CD8-positive, alpha-beta memory T cell (primary cell): ENCODE data around the gene IRF2. TPM values are rescaled to one million over a fixed set of nuclear protein-coding genes. Genes with fewer than 3 reads are reported as not detected.
A peak's percentile ranks its signal among the peaks of the same experiment; 100 is the strongest.

ENCODE experiments used
- CTCF ChIA-PET: fragments of 350-600 bp; sonication (Branson Sonifier 250); formaldehyde crosslinking; loops from one replicate; lab custom pipeline; 2021; ENCODE audit warnings: antibody characterized with exemption; lab: Charles Lee
- POLR2A ChIA-PET: fragments of 350-600 bp; sonication (Branson Sonifier 250); formaldehyde crosslinking; loops from one replicate; lab custom pipeline; 2021; ENCODE audit warnings: antibody characterized with exemption; lab: Charles Lee
- DNase-seq, 5 donors: peaks; one replicate each; pipeline versions ENCODE4 v3.0.0 to v3.0.0-alpha.2; 2020 to 2022; ENCODE audit warnings: mixed read lengths in 1 of 5
- H3K27ac ChIP-seq: one replicate; pipeline ENCODE4 v1.7.0; 2013; ENCODE audit warnings: low read depth, mild to moderate bottlenecking, low read length, moderate library complexity
- H3K27me3 ChIP-seq: 2 replicates; pipeline ENCODE4 v1.7.0; 2013; ENCODE audit warnings: low read length, mild to moderate bottlenecking; ENCODE audit not compliant: insufficient read depth, poor library complexity, severe bottlenecking
- H3K36me3 ChIP-seq: 2 replicates; pipeline ENCODE4 v1.7.0; 2013; ENCODE audit warnings: mild to moderate bottlenecking, low read length, moderate library complexity; ENCODE audit not compliant: insufficient read depth
- H3K4me1 ChIP-seq: 2 replicates; pipeline ENCODE4 v1.7.0; 2013; ENCODE audit warnings: mild to moderate bottlenecking, low read length, moderate library complexity; ENCODE audit not compliant: insufficient read depth
- H3K4me3 ChIP-seq: 2 replicates; pipeline ENCODE4 v1.7.0; 2013; ENCODE audit warnings: mild to moderate bottlenecking, low read length
- H3K9me3 ChIP-seq: 2 replicates; pipeline ENCODE4 v1.7.0; 2013; ENCODE audit warnings: mild to moderate bottlenecking, low read length
- H3K27ac Mint-ChIP-seq, 8 donors: one replicate each; pipeline ENCODE4 v1.8.0; 2020 to 2021; ENCODE audit warnings: mixed read lengths in 8 of 8, mild to moderate bottlenecking in 6 of 8, inconsistent platforms in 3 of 8, moderate library complexity in 3 of 8
- H3K27me3 Mint-ChIP-seq, 2 donors: one replicate each; pipeline ENCODE4 v1.8.0; 2020 to 2021; ENCODE audit warnings: mixed read lengths in 2 of 2, mild to moderate bottlenecking in 1 of 2, moderate library complexity in 1 of 2
- H3K36me3 Mint-ChIP-seq, 3 donors: one replicate each; pipeline ENCODE4 v1.8.0; 2020 to 2021; ENCODE audit warnings: mixed read lengths in 3 of 3, inconsistent platforms in 1 of 3, mild to moderate bottlenecking in 1 of 3
- H3K4me1 Mint-ChIP-seq, 3 donors: one replicate each; pipeline ENCODE4 v1.8.0; 2020 to 2021; ENCODE audit warnings: mixed read lengths in 3 of 3, inconsistent platforms in 1 of 3, mild to moderate bottlenecking in 1 of 3
- H3K4me3 Mint-ChIP-seq, 7 donors: one replicate each; pipeline ENCODE4 v1.8.0; 2020 to 2021; ENCODE audit warnings: mixed read lengths in 7 of 7, mild to moderate bottlenecking in 6 of 7, moderate library complexity in 4 of 7, inconsistent platforms in 2 of 7
- H3K9me3 Mint-ChIP-seq, 5 donors: one replicate each; pipeline ENCODE4 v1.8.0; 2020 to 2022; ENCODE audit warnings: mixed read lengths in 5 of 5, mild to moderate bottlenecking in 3 of 5, moderate library complexity in 2 of 5, inconsistent platforms in 1 of 5
- polyA plus RNA-seq: library from polyadenylated mRNA; unstranded; fragments of 300-500 nt; fragmentation: Illumina TruSeq; gene quantifications from one replicate; pipeline ENCODE4 v1.2.3, GENCODE V29; 2021
- total RNA-seq, 2 experiments: library from RNA; stranded (reverse); gene quantifications; one replicate each; pipeline ENCODE4 v1.2.3, GENCODE V29; 2021

The IRF2 gene
- total and polyA plus RNA-seq, 3 experiments from 2014 or later, result 44.1 to 79.3 (median 44.3) TPM

DNA sequence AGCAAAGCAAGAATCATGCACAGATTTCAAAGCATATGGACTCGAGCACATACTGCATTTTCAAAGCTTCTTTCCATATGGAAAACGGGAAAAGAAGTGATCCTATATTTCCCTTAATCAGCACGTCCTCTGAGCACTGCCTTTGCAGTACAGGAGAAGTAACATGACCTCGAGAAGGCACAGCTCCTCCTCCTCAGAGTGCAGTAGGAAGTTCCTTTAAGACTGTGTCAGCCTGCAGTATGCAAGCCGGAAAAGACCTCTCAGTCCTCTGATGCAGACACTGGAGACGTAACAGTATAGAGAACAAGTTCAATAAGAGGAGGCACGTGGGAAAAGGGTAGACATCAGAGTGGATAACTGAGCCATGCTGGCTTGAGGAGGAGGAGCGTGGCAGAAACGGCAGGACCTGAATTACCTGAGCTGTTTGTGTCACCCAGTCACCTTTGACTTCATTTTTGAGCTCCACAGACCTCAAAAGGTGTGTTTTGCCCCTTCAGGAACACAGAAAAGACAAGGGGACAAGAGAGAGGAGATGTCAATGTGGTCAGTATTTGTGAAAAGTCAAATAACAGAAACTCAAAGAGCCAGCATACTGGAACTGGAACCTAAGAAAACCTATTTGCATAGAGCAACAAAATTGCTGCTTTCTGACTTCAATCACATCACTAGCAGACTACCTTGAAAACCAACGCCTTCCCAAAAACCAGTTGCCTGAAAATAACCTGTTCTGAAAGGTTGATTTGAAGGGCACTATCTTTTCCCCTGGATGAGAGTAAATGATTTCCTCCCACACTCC, 20.8 kb downstream of the IRF2 start:
- Mint-ChIP-seq H3K27ac (peak overlapping the region; percentile 53 to 97 (median 89)), H3K27me3 (no peaks in the 10 kb centered on the region), H3K4me1 (peaks cover 80 to 96% (median 89%) of the 10 kb centered on the region in 3 donors), H3K4me3 (peak overlapping the region in 6 of 7 donors; percentile 56 to 89 (median 71)), H3K36me3 (peaks cover 0 to 48% (median 7%) of the 10 kb centered on the region in 3 donors), H3K9me3 (no peaks in the 10 kb centered on the region)
- peak; percentile 7 to 66 (median 43) for DNase-seq
- peak overlapping the region; percentile 2 for H3K4me3 ChIP-seq
- peaks cover 77% of the 10 kb centered on the region for H3K4me1 ChIP-seq
- H3K27me3 ChIP-seq, result no peaks in the 10 kb centered on the region
- POLR2A ChIA-PET, result interaction anchor here (1.3 kb wide), 1 partner anchor 21 kb away, joined by 3 read pairs; the partner anchor contains the start of gene IRF2
- peak overlapping the region; percentile 4 for H3K27ac ChIP-seq
- CTCF ChIA-PET, result interaction anchor here (1.1 kb wide), 1 partner anchor 38 kb away, joined by 3 read pairs; no protein-coding TSS in a partner anchor
- H3K36me3 ChIP-seq, result no peaks in the 10 kb centered on the region
- H3K9me3 ChIP-seq, result no peaks in the 10 kb centered on the region

DNA sequence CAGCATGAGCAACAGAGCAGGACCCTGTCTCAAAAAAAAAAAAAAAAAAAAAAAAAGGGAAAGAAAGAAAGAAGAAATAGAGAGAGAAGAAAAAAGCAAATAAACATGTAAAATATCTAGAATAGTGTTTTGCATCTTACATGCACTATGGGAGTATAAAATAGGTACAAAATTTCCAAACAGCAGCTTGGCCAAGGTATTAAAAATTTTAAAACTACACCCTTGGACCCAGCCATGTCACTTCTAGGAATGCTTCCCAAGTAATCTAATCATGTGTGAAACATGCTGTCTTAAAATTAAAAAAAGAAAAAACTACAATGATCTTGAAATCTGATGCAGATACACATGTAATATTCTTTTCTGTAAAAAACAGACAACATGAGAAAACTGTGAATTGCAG, 21.6 kb downstream of the IRF2 start:
- POLR2A ChIA-PET, result interaction anchor here (1.3 kb wide), 1 partner anchor 22 kb away, joined by 3 read pairs; the partner anchor contains the start of gene IRF2

DNA sequence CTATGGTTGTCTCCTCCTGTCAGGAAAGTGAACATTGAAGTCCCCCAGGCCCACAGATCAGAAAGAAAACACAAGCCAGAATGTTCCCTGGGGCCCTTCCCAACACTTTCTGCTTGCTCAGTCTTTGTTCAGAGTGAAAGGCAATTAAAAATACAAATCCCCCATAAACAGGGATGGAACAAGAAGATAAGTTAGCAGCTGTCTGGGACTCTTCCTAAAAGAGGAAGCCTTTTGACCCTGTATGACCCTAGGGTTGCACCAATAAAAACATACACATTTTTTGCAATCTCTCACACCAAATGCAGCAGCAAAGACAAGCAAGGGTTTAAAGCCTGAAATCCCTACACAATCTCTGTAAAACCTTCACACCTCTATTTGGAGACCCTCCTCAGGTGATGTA, 22.6 kb downstream of the IRF2 start:
- H3K27ac Mint-ChIP-seq, result peak overlapping the region in 7 of 8 donors; percentile 18 to 95 (median 68)
- no peak for DNase-seq
- no peaks in the 10 kb centered on the region for H3K9me3 Mint-ChIP-seq
- POLR2A ChIA-PET, result no interaction called here
- H3K4me3 Mint-ChIP-seq, result no peak overlapping the region
- CTCF ChIA-PET, result no interaction called here
- Histone ChIP-seq H3K4me3 (no peak overlapping the region), H3K9me3 (no peaks in the 10 kb centered on the region), H3K27ac (no peak overlapping the region), H3K36me3 (no peaks in the 10 kb centered on the region), H3K27me3 (no peaks in the 10 kb centered on the region), H3K4me1 (peaks cover 81% of the 10 kb centered on the region)
- H3K36me3 Mint-ChIP-seq, result peaks cover 0 to 48% (median 10%) of the 10 kb centered on the region in 3 donors
- H3K27me3 Mint-ChIP-seq, result no peaks in the 10 kb centered on the region
- H3K4me1 Mint-ChIP-seq, result peaks cover 81 to 96% (median 88%) of the 10 kb centered on the region in 3 donors

More for the DNA sequence above, 21.6 kb downstream of the IRF2 start:
- Mint-ChIP-seq H3K4me3 (peak overlapping the region in 2 of 7 donors; percentile 22 to 51), H3K27ac (peak overlapping the region in 3 of 8 donors; percentile 10 to 94 (median 33)), H3K27me3 (no peaks in the 10 kb centered on the region), H3K9me3 (no peaks in the 10 kb centered on the region), H3K36me3 (peaks cover 0 to 49% (median 8%) of the 10 kb centered on the region in 3 donors), H3K4me1 (peaks cover 80 to 96% (median 89%) of the 10 kb centered on the region in 3 donors)
- Histone ChIP-seq H3K36me3 (no peaks in the 10 kb centered on the region), H3K27ac (no peak overlapping the region), H3K9me3 (no peaks in the 10 kb centered on the region), H3K4me1 (peaks cover 77% of the 10 kb centered on the region), H3K4me3 (no peak overlapping the region), H3K27me3 (no peaks in the 10 kb centered on the region)
- no peak for DNase-seq
- CTCF ChIA-PET, result interaction anchor here (0.6 to 1.1 kb wide), 2 partner anchors 38 to 725 kb away, joined by 3 read pairs; no protein-coding TSS in a partner anchor

DNA sequence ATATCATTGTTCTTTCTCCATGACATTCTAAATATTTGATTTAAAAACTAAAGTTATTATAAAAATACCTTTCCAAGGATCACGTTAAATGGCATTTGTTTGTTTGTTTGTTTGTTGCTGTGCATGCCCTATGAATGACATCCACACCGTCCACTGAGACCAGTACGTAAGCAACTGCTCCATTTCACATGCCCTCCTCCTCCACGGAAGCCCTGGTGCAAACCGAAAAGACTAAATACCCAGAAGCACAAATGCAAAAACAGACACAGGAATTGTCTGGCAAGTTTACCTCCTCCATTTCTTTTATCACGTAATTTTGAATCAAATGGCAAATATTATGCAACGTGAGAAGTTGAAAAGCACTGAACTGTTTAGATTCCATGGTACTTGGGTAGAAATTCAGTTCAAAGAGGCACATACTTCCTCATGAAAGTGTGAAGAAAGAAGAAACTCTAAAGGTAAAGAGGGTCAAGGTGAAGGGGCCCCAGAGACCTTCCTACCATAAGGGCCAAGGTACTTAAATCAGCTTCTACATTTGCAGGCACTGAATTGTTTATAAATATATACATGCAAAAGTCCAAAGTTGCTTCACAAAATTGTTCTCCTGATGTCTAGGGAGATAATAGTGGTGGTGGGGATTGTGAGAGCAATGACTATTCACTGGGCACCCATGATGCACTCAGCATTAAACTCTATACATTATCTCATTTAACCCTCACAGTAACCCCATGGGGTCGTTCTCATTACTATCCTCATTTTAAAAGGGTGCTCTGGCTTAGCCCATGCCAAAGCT, 23.4 kb downstream of the IRF2 start:
- Histone ChIP-seq H3K9me3 (no peaks in the 10 kb centered on the region), H3K27me3 (no peaks in the 10 kb centered on the region), H3K27ac (no peak overlapping the region), H3K4me3 (no peak overlapping the region), H3K4me1 (peaks cover 88% of the 10 kb centered on the region), H3K36me3 (no peaks in the 10 kb centered on the region)
- DNase-seq, result no peak
- POLR2A ChIA-PET, result no interaction called here
- H3K27ac Mint-ChIP-seq, result peak overlapping the region; percentile 18 to 86 (median 48)
- CTCF ChIA-PET, result interaction anchor here (1.2 kb wide), 1 partner anchor 22 kb away, joined by 3 read pairs; no protein-coding TSS in a partner anchor
- H3K4me1 Mint-ChIP-seq, result peaks cover 83 to 96% (median 87%) of the 10 kb centered on the region in 3 donors
- no peaks in the 10 kb centered on the region for H3K9me3 Mint-ChIP-seq
- H3K27me3 Mint-ChIP-seq, result no peaks in the 10 kb centered on the region
- H3K4me3 Mint-ChIP-seq, result no peak overlapping the region
- H3K36me3 Mint-ChIP-seq, result peaks cover 0 to 46% (median 12%) of the 10 kb centered on the region in 3 donors

DNA sequence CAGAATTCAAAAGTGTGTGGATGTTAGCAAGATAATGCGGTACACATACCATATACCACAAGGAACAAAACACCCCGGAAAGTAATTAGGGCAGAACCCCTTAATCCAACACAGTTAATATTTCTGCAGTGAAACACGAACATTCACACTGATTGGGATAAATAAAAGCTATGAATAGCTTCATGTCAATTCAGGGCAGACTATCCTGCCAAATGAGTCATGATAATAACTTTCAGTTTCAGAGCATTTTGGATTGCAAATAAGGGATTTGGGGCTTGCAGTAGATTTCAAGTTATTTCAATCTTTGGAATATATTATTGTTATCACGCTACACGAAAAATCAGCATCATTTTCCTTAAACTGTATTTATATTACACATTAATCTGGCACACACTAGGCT, 24.3 kb downstream of the IRF2 start:
- no peaks in the 10 kb centered on the region for H3K36me3 ChIP-seq
- Mint-ChIP-seq H3K27ac (peak overlapping the region in 7 of 8 donors; percentile 1 to 94 (median 72)), H3K27me3 (no peaks in the 10 kb centered on the region), H3K36me3 (peaks cover 0 to 43% (median 15%) of the 10 kb centered on the region in 3 donors), H3K4me1 (peaks cover 82 to 95% (median 86%) of the 10 kb centered on the region in 3 donors), H3K9me3 (no peaks in the 10 kb centered on the region), H3K4me3 (peak overlapping the region in 4 of 7 donors; percentile 6 to 77 (median 39))
- POLR2A ChIA-PET, result no interaction called here
- CTCF ChIA-PET, result interaction anchor here (1.2 kb wide), 1 partner anchor 22 kb away, joined by 3 read pairs; no protein-coding TSS in a partner anchor
- no peak overlapping the region for H3K27ac ChIP-seq
- H3K27me3 ChIP-seq, result no peaks in the 10 kb centered on the region
- H3K4me1 ChIP-seq, result peaks cover 92% of the 10 kb centered on the region
- DNase-seq, result no peak
- no peaks in the 10 kb centered on the region for H3K9me3 ChIP-seq
- no peak overlapping the region for H3K4me3 ChIP-seq

DNA sequence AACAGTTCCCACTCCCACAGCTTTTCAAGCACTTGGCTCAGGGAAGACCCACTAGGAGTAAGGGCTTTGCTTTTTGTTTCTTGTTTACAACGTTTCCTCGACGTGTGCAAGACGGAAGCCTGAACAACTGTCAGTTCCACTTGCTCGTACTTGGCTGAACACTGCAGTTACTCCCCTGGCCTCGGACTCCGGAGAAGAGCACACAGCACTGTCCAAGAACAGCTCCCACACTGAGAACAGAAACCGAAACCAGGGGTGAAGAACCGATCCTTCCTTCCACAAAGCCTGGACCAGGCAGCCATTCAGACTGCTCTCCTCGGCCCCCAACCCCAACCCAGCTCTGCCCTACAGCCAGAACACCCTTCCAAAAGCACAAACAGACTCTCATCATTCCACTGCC, 25.5 kb downstream of the IRF2 start:
- Histone ChIP-seq H3K4me1 (peaks cover 92% of the 10 kb centered on the region), H3K36me3 (no peaks in the 10 kb centered on the region), H3K27ac (no peak overlapping the region), H3K9me3 (no peaks in the 10 kb centered on the region), H3K27me3 (no peaks in the 10 kb centered on the region), H3K4me3 (no peak overlapping the region)
- Mint-ChIP-seq H3K4me3 (peak overlapping the region in 6 of 7 donors; percentile 73 to 80 (median 78)), H3K27ac (peak overlapping the region; percentile 72 to 95 (median 90)), H3K4me1 (peaks cover 84 to 95% (median 86%) of the 10 kb centered on the region in 3 donors), H3K9me3 (no peaks in the 10 kb centered on the region), H3K27me3 (no peaks in the 10 kb centered on the region), H3K36me3 (peaks cover 0 to 43% (median 17%) of the 10 kb centered on the region in 3 donors)
- CTCF ChIA-PET, result interaction anchor here (1.5 kb wide), 1 partner anchor 11 kb away, joined by 4 read pairs; no protein-coding TSS in a partner anchor
- DNase-seq, result no peak
- POLR2A ChIA-PET, result no interaction called here

DNA sequence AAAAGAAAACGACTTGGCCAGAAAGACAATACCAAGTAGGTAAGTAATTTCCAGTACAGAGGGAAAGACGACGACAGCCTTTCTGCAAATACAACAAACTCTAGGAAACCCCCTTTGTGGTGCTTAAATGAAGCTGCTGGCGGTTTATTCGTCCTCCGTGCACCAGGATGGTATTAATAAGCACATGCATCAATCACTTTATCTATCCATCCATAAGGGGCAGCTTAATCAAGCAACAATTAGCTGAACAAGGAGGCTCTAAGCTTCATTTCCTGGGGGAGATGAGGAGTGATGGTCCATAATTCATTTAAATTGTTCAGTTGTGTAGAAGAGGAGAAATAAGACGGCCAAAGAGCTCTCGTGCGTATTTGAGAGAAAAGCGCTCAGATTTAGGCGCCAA, 26.2 kb downstream of the IRF2 start:
- Histone ChIP-seq H3K27me3 (no peaks in the 10 kb centered on the region), H3K27ac (no peak overlapping the region), H3K9me3 (no peaks in the 10 kb centered on the region), H3K4me3 (no peak overlapping the region), H3K4me1 (peaks cover 86% of the 10 kb centered on the region), H3K36me3 (peaks cover 3% of the 10 kb centered on the region)
- POLR2A ChIA-PET, result no interaction called here
- Mint-ChIP-seq H3K4me3 (peak overlapping the region in 5 of 7 donors; percentile 48 to 77 (median 63)), H3K27ac (peak overlapping the region; percentile 70 to 95 (median 78)), H3K36me3 (peaks cover 0 to 46% (median 17%) of the 10 kb centered on the region in 3 donors), H3K4me1 (peaks cover 84 to 95% (median 86%) of the 10 kb centered on the region in 3 donors), H3K27me3 (no peaks in the 10 kb centered on the region), H3K9me3 (no peaks in the 10 kb centered on the region)
- CTCF ChIA-PET, result interaction anchor here (0.9 to 1.5 kb wide), 2 partner anchors 11 to 26 kb away, joined by 3 to 4 read pairs; partner anchors contain the start of gene IRF2
- no peak for DNase-seq
